ENCODE results near the gene ZNF625.

The ZNF625 gene

DNA sequence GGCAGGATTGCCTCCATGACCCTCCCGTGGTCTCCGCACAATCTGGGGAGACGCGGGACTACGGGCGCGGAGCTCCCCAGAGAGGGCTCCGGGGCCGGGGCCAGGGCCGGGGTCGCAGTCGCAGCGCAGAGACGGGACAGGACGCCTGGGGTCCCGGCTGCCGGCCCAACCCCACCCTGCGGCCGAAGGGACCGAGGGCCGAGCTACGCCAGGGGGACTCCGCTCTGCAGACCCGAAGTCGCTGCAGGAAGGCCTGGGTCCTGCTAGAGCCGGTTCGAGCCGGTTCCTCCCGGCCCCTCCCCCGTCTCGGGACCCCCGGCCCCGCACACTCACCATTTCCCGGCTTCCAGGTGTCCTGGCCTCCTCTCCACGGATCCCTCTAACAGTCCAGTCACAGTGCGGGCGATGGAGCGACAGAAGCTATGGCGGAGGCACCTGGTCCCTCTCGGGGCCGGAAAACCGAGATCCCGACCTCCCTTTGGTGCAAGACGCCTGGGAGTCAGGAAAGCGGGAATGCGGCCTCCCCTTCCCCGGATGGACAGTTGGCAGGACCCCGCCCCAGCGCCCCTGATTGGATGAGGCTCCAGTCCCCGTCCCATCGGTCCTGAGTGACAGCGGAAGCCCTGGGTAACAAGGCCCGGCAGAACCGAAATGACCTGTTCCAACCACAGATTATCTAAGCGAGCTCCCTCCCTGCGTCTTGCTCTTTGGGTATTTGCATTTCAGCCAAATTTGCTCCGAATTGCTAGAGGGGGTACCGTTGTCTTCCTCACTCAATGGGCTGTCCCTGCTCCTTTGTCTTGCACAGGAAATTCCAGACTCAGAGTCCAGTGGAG lies at the start of gene ZNF625:
TSS of gene ZNF625 (minus strand) at position 512 of the 836 bp plus-strand sequence. CDS start at position 336, 176 bp downstream.
- TF ChIP-seq, protein P1, sequence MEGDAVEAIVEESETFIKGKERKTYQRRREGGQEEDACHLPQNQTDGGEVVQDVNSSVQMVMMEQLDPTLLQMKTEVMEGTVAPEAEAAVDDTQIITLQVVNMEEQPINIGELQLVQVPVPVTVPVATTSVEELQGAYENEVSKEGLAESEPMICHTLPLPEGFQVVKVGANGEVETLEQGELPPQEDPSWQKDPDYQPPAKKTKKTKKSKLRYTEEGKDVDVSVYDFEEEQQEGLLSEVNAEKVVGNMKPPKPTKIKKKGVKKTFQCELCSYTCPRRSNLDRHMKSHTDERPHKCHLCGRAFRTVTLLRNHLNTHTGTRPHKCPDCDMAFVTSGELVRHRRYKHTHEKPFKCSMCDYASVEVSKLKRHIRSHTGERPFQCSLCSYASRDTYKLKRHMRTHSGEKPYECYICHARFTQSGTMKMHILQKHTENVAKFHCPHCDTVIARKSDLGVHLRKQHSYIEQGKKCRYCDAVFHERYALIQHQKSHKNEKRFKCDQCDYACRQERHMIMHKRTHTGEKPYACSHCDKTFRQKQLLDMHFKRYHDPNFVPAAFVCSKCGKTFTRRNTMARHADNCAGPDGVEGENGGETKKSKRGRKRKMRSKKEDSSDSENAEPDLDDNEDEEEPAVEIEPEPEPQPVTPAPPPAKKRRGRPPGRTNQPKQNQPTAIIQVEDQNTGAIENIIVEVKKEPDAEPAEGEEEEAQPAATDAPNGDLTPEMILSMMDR (IDR thresholded peaks at IDR 0.05; ENCODE audit: low read depth, low read length, missing control alignments), result no peak
- DNase-seq (ENCODE audit: extremely low read depth, low read depth), result peak; percentile 27
- H3K4me3 ChIP-seq (replicated peaks; ENCODE audit: low read depth, low read length), result peak within 1 kb of the TSS; percentile 63

DNA sequence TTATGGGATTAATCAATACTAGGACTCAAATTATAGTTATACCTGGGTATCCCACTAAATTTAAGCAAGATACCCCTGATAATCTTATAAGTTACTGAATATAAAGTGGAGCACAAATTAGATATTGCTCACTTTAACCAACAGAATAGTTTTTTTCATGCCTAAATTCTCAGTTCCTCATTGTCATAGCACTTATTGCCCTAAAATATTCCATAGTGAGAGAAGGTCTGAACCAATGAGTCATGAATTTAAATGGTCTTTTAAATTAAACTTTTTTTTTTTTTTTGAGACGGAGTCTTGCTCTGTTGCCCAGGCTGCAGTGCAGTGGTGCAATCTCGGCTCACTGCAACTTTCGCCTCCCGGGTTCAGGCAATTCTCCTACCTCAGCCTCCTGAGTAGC lies 48.8 kb upstream of the ZNF625 start:
- TF ChIP-seq, protein P1 (IDR thresholded peaks at IDR 0.05; ENCODE audit: low read depth, low read length, missing control alignments), result no peak
- no peak for DNase-seq (ENCODE audit: extremely low read depth, low read depth)
- no peak overlapping the region for H3K4me3 ChIP-seq (replicated peaks; ENCODE audit: low read depth, low read length)

DNA sequence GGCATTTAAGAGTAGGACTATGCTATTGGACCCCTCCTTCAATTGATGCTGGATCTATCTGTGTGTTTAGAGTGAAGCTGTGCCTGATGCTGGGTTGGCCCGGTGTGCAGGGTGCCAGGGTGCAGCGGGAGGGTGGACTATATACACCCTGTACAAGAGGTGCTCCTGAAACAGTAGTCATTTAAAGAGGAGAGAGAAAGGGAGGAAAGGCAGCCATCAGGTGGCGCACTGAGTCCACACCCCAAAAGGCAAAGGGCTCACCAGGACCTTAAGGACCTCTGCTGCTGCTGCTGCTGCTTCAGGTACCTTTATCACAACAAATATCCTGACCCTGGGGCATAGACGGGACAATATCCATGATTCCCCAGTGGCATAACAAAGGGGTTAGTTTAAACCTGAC lies 45.7 kb upstream of the ZNF625 start:
- TF ChIP-seq, protein P1 (IDR thresholded peaks at IDR 0.05; ENCODE audit: low read depth, low read length, missing control alignments), result no peak
- DNase-seq (ENCODE audit: extremely low read depth, low read depth), result no peak
- no peak overlapping the region for H3K4me3 ChIP-seq (replicated peaks; ENCODE audit: low read depth, low read length)

DNA sequence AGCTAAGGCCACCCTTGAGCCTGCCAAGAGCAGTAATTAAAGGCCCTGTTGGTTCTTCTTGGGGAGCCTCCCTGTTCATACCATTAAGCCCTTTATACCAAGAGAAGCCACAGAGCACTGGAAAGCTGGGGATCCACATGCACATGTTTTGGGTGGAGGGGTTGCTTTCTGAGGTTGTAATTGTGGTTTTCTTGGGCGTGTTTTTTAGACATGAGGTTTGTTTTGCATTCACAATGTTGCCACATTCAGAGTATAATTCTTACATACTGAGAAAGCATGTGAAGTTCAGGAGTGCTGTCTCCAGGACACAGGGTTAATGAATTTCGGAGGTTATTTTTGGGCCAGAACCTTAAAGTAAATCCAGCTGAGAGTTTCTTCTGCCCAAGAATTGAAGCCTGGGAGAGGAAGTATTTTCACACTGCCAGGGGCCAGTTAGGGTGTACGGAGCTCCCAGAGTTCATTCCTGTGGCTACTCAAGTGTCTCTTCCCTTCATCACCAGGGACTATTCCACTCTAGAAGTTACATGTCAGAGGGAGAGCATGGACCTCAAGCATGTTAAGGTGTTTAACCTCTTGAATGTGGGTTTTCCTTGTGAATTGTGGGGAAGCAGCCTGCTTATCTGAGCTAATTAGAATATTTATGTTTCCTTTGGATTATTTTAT lies 43.4 kb upstream of the ZNF625 start:
- TF ChIP-seq, protein P1 (IDR thresholded peaks at IDR 0.05; ENCODE audit: low read depth, low read length, missing control alignments), result no peak
- H3K4me3 ChIP-seq (replicated peaks; ENCODE audit: low read depth, low read length), result no peak overlapping the region
- no peak for DNase-seq (ENCODE audit: extremely low read depth, low read depth)

DNA sequence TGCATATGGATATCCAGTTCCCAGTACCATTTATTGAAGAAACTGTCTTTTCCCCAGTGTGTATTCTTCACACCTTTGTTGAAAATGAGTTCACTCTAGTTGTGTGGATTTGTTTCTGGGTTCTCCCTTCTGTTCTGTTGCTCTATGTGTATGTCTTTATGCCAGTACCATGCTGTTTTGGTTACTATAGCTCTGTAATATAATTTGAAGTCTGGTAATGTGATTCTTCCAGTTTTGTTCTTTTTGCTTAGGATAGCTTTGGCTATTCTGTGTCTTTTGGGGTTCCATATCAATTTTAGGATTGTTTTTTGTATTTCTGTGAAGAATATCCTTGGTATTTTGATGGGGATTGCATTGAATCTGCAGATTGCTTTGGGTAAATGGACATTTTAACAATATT lies 41.6 kb upstream of the ZNF625 start:
- TF ChIP-seq, protein P1 (IDR thresholded peaks at IDR 0.05; ENCODE audit: low read depth, low read length, missing control alignments), result no peak
- DNase-seq (ENCODE audit: extremely low read depth, low read depth), result no peak

DNA sequence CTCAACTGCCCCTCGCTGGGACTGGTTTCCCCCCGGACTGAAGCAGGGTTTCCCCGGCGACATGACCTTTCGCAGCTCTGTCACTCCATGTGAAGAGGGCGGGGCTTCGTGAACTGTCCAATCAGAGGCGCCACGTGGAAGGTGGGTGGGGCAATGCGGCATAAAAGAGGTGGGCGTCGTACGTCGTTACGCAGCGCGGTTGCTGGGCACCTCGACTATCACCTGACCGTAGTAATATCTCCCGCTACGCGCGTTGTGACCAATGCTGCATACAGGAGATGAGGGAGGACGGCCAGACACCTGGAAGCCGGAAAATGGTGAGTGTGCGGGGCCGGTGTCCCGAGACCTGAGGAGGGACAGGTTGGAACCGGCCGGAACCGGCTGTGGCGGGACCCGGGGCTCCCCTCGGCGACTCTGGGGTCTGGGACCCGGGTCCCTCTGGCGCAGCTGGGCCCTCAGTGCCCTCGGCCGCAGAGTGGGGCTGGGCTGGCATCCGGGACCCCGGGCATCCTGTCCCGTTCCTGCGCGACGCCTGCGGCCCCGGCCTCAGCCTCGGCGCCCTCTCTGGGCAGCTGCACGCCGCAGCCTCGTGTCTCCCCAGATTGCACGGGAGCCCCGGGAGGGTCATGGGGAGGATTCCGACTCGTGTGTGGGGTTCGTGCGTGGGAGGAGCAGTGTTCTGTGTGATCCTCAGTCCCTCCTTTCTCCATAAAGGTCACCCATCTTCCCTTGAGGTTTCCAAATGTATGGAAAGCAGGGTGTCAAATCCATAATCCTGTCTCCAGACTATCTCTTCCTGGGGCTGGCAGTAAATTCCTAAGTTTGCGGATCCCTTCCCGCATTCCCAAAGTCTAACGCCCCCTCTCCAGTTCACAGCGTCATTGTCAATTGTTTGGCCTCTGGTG lies 38.5 kb upstream of the ZNF625 start:
- no peak for DNase-seq (ENCODE audit: extremely low read depth, low read depth)
- H3K4me3 ChIP-seq (replicated peaks; ENCODE audit: low read depth, low read length), result peak overlapping the region; percentile 20; the same call in 1 of the 2 replicates
- TF ChIP-seq, protein P1 (IDR thresholded peaks at IDR 0.05; ENCODE audit: low read depth, low read length, missing control alignments), result no peak

More for the DNA sequence above, 41.6 kb upstream of the ZNF625 start:
- no peak overlapping the region for H3K4me3 ChIP-seq (replicated peaks; ENCODE audit: low read depth, low read length)

Measured in HFF-Myc (cell line).